ENCODE results near the gene FOXF2. TPM values are rescaled to one million over a fixed set of nuclear protein-coding genes. Genes with fewer than 3 reads are reported as not detected.

The FOXF2 gene
- total and polyA plus RNA-seq, 10 of the 15 experiments (the other 5 are each of a cell fraction or from before 2014, with no cell fraction given) = not detected

- no peak for TF ChIP-seq ZNF592 (IDR thresholded peaks at IDR 0.05)
- TF ChIP-seq BCL11A (IDR thresholded peaks at IDR 0.05; ENCODE audit: low read depth, low read length) = no peak
Measured at GRCh38 chr6:1406306-1407072, 17.1 kb downstream of the FOXF2 start (continued).

GRCh38 chr6:1407499-1407990 is 18.2 kb downstream of the FOXF2 start:
- in situ Hi-C loops (cut with MboI) (no loop called here), intact Hi-C loops (cut with micrococcal nuclease; ENCODE audit: unreplicated experiment) (no loop called here)
- Histone ChIP-seq H2AFZ (ENCODE audit: control insufficient read depth, low read depth, low read length) (no peak overlapping the region), H3K4me2 (ENCODE audit: control insufficient read depth, insufficient read depth) (no peak overlapping the region), H3K27me3 (replicated peaks in 1 of 2; ENCODE audit: control insufficient read depth in 2 of 2, insufficient read depth in 2 of 2, low read length in 1 of 2) (peaks cover 1 to 2% of the 10 kb centered on the region in 2 experiments; a peak in 2 of 4 replicates), H3K4me3 (no peak overlapping the region), H3K4me1 (ENCODE audit: control insufficient read depth, insufficient read depth, low read length) (no peaks in the 10 kb centered on the region), H3K9ac (ENCODE audit: control insufficient read depth, insufficient read depth, low read length) (no peak overlapping the region), H4K20me1 (ENCODE audit: control insufficient read depth, insufficient read depth) (no peaks in the 10 kb centered on the region), H3K79me2 (ENCODE audit: control insufficient read depth, insufficient read depth, low read length) (no peaks in the 10 kb centered on the region), H3K27ac (ENCODE audit: control insufficient read depth, insufficient read depth) (no peak overlapping the region), H3K36me3 (ENCODE audit: control insufficient read depth in 2 of 2, insufficient read depth in 2 of 2, low read length in 1 of 2) (no peaks in the 10 kb centered on the region), H3K9me3 (replicated peaks; ENCODE audit: control insufficient read depth, insufficient read depth, low read length) (no peaks in the 10 kb centered on the region)
- RAD21 ChIA-PET (ENCODE audit: unreplicated experiment) = no interaction called here
- POLR2A ChIA-PET = no interaction called here
- CTCF ChIA-PET = no interaction called here
- FAIRE-seq (no peak), ATAC-seq (no peak), DNase-seq (ENCODE audit: low read depth, low spot score) (no peak)
- SMC1A ChIA-PET (ENCODE audit: uncharacterized antibody, unreplicated experiment) = no interaction called here
- no TSS peak for BruUV-seq (replicated peaks)
- TF ChIP-seq PAX8 (IDR thresholded peaks at IDR 0.05) (no peak), CBFB (IDR thresholded peaks at IDR 0.05; ENCODE audit: low read depth) (no peak), HDGF (IDR thresholded peaks at IDR 0.05) (no peak), HDAC2 (IDR thresholded peaks at IDR 0.05) (no peak)
- WGBS (ENCODE audit: insufficient coverage, insufficient replicate concordance, low lambda C conversion rate, missing lambda C conversion rate) = 39% methylated on average over 11 of the region's 11 CpGs
